Epithelial cell of proximal tubule (primary cell): Measurements from ENCODE around the gene PAPPA. TPM values are rescaled to one million over a fixed set of nuclear protein-coding genes. Genes with fewer than 3 reads are reported as not detected.
A peak's percentile ranks its signal among the peaks of the same experiment; 100 is the strongest.

ENCODE experiments used
- DNase-seq: peaks from one replicate; pipeline ENCODE4 v3.0.0-alpha.2; 2011; ENCODE audit warnings: low read depth
- H3K4me3 ChIP-seq: 2 replicates; pipeline ENCODE4 v1.5.1; 2011; ENCODE audit warnings: low read depth, mild to moderate bottlenecking, low read length
- total RNA-seq: library from RNA; depleted of rRNA; stranded (reverse); fragments of >200 nt; gene quantifications from 2 replicates; pipeline ENCODE4 v1.2.3, GENCODE V29; 2015
- TF ChIP-seq, protein P1 (sequence below): conservative IDR thresholded peaks from 2 replicates; pipeline ENCODE4 v1.5.1; 2012; ENCODE audit warnings: low read depth, mild to moderate bottlenecking, low read length

The PAPPA gene, protein sequence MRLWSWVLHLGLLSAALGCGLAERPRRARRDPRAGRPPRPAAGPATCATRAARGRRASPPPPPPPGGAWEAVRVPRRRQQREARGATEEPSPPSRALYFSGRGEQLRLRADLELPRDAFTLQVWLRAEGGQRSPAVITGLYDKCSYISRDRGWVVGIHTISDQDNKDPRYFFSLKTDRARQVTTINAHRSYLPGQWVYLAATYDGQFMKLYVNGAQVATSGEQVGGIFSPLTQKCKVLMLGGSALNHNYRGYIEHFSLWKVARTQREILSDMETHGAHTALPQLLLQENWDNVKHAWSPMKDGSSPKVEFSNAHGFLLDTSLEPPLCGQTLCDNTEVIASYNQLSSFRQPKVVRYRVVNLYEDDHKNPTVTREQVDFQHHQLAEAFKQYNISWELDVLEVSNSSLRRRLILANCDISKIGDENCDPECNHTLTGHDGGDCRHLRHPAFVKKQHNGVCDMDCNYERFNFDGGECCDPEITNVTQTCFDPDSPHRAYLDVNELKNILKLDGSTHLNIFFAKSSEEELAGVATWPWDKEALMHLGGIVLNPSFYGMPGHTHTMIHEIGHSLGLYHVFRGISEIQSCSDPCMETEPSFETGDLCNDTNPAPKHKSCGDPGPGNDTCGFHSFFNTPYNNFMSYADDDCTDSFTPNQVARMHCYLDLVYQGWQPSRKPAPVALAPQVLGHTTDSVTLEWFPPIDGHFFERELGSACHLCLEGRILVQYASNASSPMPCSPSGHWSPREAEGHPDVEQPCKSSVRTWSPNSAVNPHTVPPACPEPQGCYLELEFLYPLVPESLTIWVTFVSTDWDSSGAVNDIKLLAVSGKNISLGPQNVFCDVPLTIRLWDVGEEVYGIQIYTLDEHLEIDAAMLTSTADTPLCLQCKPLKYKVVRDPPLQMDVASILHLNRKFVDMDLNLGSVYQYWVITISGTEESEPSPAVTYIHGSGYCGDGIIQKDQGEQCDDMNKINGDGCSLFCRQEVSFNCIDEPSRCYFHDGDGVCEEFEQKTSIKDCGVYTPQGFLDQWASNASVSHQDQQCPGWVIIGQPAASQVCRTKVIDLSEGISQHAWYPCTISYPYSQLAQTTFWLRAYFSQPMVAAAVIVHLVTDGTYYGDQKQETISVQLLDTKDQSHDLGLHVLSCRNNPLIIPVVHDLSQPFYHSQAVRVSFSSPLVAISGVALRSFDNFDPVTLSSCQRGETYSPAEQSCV (N-terminal part only)
- total RNA-seq: 2.5 TPM in 2 replicates

DNA sequence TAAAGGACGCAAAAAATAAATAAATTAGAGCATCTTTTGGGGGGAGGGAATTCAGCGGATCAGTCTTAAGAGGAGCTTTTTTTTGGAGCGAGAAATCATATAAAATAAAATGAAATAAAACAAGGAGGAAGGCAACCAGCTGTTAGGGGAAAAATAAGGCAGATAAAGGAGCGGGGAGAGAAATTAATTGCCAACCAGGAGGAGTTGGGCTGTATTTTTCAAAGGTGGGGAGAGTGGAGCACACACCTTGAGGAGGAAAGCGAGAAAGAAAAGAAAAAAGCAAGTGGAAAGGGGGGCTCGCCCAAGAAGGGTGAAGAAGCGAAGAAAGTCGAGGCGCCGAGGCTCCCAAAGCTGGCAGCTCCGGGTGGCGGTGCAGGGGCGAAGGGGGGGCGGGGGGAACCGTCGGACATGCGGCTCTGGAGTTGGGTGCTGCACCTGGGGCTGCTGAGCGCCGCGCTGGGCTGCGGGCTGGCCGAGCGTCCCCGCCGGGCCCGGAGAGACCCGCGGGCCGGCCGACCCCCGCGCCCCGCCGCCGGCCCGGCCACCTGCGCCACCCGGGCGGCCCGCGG is at the start of gene PAPPA:
PAPPA (plus strand) TSS at position 27 of the 569 bp plus-strand sequence; CDS start at position 409, 382 bp downstream.
- TF ChIP-seq, protein P1, sequence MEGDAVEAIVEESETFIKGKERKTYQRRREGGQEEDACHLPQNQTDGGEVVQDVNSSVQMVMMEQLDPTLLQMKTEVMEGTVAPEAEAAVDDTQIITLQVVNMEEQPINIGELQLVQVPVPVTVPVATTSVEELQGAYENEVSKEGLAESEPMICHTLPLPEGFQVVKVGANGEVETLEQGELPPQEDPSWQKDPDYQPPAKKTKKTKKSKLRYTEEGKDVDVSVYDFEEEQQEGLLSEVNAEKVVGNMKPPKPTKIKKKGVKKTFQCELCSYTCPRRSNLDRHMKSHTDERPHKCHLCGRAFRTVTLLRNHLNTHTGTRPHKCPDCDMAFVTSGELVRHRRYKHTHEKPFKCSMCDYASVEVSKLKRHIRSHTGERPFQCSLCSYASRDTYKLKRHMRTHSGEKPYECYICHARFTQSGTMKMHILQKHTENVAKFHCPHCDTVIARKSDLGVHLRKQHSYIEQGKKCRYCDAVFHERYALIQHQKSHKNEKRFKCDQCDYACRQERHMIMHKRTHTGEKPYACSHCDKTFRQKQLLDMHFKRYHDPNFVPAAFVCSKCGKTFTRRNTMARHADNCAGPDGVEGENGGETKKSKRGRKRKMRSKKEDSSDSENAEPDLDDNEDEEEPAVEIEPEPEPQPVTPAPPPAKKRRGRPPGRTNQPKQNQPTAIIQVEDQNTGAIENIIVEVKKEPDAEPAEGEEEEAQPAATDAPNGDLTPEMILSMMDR: no peak
- H3K4me3 ChIP-seq: peak within 1 kb of the TSS; percentile 65
- DNase-seq: no peak

DNA sequence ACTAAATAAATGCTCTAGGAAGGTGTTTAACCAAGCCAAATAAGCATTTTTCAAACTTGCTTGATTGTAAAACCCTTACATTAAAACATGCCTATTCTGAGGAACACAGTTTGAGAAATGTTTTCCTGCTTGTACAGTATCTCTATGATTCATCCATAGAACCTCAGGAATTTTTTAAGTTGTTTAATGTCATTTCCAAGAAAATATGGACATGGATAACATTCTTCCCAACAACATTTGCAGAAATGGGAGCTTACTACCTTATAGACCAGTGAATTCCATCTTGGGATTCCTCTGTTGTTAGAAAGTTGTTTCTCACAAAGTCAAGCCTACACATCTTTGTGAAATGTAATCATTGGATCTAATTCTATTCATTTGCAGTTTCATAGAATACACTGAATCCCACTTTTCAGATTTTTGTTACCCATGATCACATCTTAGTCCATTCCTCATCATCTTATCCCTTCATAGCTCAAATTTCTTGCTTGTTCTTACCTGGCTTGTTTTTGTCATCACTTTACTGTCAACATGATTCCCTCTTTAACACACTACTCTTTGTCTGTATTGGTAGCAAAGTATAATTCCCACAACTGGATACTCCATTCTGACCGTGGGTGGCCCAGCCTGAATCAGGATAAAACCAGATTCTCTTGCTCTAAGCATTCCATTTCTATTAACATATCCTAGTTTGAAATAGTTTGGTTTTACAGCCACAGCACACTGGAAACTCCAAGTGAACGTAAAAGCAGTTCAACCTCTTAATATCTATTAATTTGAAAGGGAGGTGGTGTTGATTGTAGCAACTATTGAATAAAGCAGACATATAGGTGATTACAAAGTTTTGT is 49.4 kb upstream of the PAPPA start:
- DNase-seq: no peak

DNA sequence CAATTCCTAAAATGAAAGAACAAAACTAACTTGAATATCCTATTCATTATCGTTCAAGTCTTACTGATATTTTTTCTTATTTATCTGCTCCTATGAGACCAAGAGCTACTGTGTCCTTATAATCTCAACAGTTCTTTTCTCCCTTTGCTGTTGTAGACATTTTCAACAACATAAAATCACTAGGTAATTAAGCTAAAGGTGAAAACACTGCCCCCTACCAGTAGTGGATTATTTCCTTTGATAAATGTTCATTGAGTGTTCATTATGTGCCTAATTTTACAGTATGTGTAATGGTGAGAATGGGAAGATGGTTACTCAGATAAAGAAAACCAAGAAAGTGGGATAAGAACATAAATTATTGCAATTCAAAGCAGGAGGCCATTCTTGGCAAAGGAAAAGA is 41.4 kb upstream of the PAPPA start:
- no peak overlapping the region for H3K4me3 ChIP-seq
- TF ChIP-seq, protein P1: peak; percentile 60
- DNase-seq: no peak

More for the DNA sequence above, 49.4 kb upstream of the PAPPA start:
- no peak overlapping the region for H3K4me3 ChIP-seq
- TF ChIP-seq, protein P1: no peak

DNA sequence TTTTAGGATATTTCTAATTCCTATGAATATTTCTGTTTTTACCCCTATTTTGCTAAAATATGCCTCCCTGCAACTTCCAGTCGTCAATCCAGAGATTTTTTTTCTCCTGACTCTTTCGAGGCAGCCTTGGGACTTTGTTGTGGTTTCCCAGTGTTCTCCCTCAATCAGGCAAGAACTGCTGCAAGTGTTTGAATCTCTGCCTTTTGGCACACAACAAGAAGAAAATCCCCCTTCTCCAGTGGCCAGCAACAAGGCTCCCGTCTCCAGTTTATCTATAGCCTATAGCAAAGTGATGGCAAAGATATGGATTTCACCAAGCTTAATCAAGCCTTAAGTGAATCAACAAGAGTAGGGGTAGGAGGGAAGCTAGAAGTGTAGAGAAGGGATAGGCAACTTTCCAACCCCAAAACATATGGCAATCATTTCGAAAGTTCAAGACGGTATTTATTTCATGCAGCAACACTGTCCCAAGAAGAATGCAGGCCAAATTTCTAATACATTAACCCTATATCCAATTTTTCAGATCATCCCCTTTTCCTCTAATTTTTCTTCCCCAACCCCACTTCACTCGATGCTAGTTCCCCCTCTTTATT is 37.7 kb upstream of the PAPPA start:
- no peak for DNase-seq
- H3K4me3 ChIP-seq: no peak overlapping the region
- TF ChIP-seq, protein P1: no peak

DNA sequence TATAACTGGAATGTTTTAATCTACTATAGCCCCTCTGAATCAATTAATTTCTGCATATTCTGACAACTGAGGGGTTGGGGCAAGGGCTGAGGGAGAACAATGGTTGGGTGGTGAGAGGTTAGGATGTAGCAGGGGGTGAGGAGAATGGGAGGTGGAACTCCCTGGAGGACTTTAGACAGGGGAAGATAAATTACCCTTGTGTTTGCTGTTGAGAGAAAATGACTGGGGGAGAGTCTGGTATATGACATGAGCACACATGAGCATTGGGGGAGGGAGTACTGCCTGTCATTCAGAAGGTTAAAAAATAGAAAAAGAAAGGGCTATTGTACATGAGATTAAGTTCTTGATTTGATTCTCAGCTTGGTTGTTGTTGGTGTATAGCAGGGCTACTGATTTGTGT is 37.2 kb upstream of the PAPPA start:
- no peak overlapping the region for H3K4me3 ChIP-seq
- DNase-seq: no peak
- TF ChIP-seq, protein P1: no peak

DNA sequence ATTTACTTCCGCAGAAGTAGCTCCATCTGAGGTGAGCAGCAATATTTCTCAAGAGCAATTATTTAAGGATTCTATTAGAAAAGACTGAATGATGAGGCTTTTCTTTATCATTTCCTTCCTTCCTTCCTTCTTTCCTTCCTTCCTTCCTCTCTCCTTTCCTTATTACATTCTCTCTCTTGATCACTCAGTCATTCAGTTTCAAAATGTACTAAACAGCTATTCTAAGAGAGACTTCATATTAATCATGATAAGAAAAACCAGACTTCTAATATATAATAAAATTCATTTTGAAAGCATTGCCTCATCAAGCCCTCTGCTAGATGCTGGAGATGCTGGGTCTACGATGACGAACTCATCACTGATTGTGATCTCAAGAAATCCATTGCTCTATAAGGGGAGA is 30.4 kb upstream of the PAPPA start:
- no peak overlapping the region for H3K4me3 ChIP-seq
- DNase-seq: no peak
- TF ChIP-seq, protein P1: no peak
